CD4-positive, alpha-beta T cell treated with Interleukin-4 for 4 hours (primary cell): Measurements from ENCODE around the gene SPTBN1.

Experiments used
- DNase-seq: peaks from one replicate; pipeline ENCODE4 v3.0.0-alpha.2; 2020

SPTBN1 gene

DNA sequence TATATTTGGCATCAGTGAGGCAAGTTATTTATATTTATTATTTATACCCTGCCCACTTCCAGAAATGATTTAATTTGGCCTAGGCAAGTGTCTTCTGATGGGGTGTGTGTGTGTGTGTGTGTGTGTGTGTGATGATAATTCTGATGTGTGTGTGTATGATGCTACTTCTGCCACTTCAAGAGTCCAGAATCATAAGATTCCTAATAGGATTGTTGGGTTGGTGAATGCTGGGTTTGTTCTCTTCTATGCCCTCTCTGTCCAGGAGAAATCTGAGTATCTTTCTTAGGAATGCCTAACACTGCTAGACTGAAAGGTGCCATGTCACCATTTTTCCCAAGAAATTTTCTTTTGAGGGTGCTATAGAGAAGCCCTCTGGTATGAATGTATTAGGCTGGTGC, 122.5 kb downstream of the SPTBN1 start:
- no peak for DNase-seq

DNA sequence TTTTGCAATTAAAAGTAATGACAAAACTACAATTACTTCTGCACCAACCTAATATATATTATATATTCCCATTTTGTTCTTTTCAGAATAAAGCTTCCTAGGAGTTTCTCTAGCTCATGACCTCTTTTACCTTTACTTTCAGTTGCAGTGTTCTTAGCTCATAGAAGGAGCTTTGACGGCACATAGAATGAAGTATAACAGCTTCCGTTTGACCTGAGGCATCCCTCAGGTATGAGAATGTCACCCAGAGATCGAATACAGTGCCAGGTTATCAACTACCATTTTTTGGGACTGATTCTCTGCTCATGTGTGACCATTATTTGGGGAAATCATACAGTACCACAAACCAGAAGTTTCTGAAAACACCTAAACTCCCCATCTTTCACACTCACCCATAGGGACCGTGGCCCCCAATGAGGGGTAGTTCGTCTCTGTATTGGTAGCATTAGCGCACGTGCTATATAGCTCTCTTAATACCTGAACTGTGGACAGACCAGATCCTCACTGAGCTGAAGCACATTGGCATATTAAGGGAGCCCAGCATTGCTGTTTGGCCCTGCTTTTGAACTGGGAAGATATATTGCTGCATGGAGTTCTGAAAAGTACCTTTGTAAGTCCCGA, 123.0 kb downstream of the SPTBN1 start:
- DNase-seq: no peak

DNA sequence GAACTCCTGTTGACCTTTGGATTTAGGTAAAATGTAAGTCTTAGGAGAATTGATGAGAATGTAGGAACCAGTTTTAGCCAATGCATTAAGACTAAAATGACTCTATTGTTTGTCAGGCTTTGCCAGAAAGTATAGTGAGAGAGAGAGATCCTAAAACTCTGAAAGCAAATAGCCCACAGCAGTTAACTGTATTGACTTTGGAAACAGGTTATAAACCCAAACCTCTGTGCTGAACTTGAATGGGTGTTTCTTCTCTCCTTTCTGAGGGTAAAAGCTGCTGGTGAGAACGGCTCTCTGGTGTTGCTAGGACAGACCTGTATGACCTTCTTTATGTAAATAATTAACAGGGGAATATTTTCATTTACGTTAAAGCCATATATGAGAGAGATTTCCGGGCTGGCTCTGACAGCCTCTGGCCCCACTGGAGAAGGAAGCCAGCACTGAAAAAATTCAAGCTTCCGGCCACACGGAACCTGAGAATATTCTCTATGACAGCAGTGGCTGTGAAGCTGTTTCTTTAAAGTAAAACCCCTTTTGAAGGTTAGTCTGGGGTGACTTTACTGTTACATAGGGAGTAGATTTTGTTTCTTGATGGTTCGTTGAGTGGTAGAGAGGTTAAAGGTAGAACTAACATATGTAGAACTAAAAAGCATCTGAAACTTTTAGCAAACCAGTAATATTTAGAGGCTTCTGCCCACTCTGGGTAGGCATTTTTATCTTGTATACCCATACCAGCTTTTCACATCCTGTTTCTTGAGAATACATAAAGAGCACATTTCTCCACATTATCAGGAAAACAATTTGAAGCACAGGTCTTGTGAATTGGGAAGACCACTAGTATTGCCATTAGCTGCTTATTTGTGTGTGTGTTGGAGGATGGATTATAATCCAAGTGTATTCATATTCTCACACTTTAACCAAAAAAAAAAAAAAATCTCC, 123.8 kb downstream of the SPTBN1 start:
- peak; percentile 60 for DNase-seq

DNA sequence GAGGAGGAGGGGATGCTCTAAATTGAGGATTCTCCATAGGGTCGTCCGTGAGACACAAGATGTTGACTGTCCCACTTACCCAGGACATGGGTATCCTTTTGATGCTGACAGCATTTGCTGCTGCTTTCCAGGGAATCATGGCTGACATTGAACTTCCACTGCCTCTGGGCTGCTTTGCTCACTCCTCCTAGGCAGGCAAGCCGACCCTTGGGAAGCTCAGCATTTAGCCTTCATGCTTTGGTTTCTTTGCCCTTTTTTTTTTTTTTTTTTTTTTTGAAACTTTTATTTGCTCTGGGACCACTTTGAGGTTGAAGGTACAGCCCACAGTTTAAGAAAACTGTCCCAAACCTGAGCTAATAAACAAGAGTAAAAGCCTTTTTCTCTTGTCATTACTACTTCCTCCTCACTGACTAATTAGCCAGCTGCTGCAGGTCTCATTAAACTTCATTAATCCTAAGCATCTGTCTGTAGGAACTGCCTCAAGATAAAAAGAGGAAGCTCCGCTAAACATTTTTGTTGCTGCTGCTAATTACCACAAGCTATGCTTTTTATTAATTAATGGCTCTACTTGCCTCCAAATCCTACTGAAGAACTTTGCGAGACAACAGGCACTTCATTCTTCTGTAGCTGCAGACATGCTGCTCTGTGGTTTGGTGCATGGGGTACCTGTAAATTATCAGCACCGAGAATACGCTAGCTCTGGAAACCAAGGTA, 125.4 kb downstream of the SPTBN1 start:
- DNase-seq: no peak

DNA sequence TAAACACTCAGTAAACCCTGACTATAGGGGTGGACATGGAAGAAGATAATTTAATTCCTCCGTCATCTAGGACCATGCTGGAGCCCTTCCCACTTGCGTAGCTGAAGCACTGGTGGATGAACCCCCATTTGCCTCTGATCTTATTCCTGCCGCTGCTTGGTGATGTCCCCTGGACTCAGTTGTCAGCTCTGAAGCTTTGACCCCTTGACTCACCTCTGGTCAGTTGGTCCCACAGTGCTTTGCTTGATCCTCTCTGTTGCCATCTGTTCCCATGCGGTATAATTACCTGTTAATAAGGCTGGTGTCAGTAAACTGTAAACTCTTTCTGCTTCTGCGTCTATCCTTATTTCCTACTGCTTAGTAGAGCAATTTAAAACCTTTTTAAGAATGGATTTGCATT, 126.9 kb downstream of the SPTBN1 start:
- DNase-seq: no peak

DNA sequence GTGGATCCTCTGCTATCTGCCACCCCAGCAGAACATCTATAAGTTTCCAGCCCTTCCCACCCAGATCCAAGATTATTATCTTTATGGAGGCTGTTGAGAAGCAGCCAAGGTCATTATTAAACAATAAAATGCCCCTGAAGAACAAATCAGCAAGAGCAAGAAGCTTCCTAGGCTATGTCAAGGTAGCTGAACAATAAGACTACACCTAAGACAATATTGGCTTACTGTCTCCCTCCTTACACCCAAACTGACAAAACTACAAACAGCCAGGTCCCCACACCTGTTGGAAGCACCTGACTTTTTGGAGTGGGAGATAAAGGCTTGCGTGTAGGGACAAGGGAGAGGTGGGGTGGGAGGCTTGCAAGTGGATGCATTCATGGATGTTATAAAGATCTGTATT, 128.5 kb downstream of the SPTBN1 start:
- no peak for DNase-seq

DNA sequence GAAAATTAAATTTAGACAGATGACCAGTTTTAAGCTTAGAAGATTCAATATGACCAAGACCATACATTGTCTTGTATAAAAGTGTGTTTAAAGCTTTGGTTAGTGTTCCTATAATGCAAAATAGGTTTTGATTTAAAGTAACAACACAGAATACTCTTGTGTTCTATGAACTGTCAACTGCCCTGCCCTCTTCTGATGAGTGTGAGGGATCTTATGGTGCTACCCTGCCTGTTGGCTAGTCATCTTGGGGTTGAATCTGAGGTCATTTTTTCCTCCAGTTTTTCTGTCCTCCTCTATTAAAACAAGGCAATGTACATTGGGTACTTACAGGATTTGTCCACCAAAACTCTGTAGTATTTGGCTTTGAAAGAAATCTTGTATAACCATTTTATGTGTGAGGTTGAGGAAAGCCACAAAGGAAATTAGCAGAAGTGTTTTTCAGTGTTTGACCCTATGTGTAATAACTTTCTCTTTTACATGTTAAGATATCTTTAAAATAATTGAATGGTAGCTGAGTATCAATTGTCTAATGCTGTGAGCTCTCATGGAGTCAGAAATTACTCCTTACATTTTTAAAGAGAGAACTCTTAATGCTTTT, 129.1 kb downstream of the SPTBN1 start:
- DNase-seq: no peak

DNA sequence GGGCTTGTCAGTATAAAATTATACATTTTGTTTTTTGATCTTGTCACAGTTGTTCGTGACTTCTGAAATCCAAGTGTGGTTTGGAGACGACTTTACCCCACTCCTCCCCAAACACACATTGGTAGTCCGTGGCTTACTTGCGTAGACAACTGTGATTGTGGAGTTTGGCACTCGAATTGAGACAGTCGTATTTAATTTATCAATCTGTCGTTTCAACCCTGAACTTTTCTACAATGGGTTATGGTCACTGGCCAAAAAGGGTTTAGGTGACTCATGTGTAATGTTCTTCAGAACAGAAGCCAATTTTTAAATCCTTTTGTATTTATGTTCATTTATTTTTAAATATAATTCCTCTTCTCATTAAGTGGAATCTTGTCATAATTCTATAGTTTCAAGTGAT, 129.9 kb downstream of the SPTBN1 start:
- no peak for DNase-seq

DNA sequence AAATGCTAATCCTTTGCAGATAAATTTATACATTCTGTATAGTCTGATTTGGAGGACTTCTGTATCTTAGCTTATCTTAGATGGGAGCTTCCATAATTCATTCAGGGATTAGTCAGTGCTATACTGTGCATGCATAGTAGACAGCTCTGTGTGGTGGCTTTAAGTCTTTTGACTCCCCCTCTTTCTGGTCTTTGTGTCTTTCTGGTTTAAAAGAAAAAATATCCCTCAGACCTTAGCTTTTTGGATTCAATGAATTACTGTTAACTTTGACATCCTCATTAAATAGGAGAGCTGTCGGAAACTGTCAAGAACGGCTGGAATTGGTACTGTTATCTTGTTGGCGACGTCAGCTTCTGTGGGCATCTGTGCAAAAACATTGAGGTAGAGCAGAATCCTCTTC, 130.4 kb downstream of the SPTBN1 start:
- no peak for DNase-seq

DNA sequence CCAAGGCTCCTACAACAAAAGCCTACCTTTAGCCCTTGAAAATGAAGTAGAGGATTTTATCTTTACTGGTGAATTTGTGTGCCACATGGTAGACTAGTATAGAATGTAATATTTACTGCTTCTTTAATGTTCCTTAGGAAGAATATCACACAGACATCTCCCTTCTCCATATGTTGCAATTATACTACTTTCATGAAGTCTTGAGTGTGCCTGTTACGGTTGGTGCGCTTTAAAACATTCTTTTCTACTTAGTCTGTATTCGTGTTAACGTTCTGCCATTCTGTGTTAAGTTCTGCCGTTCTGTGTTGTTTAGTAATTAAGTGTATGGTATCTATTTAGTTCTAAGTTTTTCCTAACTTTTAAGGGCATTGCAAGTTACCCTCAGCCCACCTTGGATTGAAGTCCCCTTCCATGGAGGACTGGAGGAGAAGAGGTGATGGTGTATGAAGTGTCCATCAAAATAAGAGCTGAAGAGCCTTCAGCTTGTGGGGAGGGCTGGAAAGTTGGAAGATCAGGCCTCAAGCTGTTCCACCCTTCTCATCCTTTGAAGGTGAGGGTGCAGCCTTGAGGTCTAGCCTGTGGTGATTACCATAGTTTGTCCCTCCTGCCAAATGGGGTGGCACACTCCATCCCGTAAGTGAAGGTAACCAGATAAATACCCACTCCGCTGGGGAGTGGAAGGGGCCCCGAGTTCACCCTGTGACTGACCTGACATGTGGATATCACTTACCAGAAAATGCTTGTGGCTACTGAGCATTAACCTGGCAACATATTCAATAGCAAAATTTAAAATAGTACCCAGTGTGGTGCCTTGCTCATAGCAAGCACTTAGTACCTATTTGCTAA, 131.3 kb downstream of the SPTBN1 start:
- no peak for DNase-seq

DNA sequence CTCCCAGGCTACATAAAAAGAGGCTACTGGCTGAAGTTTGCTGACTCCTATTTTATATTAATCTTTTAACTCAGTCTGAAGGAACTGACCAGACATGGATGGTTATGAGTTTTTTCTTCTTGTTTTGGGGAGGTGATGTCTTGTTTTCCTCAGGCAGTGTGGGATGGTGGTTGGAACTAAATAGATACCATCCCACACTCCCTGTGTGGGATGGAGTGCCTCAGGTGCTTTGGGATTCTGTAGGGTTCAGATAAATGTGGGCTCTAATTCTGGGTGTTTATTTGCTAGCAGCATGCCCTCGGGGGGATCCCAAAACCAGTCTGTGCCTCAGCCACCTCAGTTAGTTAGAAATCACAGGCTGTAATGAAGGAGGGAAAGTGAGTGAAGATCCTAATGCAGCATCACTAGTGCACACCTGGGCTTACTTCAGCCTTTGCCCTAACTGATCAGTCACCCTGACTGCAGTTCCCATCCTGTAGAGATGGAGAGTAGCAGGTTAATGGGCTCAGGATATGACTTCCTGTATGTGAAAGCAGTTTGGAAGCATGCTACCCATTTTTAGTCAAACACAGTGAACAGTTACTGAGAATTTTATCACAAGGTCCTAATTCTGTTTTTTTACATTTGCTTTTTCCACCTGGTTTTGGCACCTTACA, 132.2 kb downstream of the SPTBN1 start:
- DNase-seq: no peak

DNA sequence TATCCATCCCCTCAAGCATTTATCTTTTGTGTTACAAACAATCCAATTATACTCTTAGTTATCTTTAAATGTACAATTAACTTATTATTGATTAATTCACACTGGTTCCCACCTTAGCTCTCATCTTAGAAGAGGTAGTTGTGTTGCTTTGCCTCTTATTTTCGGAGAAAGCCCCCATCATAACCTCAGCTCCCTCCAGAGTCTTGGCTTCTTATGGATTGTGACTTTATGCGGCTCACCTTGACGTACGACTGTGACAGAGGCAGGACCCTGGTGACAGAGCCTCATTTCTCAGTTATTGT, 132.9 kb downstream of the SPTBN1 start:
- DNase-seq: no peak

DNA sequence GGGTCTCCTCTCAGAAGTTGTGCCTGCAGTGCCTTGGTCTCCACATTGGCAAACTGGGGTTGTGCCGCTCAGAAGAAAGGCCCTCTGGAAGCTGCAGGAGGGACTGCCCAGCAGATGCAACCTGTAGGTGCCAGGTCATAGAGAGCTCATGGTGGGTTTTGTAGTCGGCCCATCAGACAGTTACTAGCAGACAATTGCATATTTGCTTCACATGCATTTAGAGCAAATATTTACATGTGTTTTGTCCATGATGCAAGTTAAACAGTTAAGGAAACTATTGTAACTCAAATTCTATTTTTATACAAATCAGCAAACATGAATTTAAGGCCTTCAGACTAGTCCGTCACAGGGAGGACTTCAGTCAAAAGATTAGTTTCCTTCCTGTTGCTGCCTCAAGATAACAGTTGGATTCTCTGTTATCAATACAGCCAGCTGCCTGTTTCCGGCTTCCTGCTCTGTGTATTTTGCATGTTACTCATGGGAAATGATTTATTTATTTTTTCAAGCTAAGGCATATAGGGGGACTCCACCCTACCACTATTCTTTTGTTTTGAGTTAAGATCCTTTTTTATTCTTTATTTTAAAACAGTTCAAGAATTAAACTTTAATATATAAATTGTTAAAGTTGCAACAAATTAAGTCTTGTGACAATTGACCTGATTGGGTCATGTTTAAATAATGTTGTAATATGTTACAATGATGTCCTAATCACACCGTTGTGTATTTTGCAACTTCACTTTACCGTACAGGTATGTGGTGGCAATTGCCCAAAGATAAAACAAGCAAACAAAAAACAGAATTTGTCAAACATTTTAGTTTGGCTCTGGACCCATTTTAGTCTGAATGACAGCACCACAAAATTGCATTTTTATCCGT, 133.5 kb downstream of the SPTBN1 start:
- peak; percentile 78 for DNase-seq

DNA sequence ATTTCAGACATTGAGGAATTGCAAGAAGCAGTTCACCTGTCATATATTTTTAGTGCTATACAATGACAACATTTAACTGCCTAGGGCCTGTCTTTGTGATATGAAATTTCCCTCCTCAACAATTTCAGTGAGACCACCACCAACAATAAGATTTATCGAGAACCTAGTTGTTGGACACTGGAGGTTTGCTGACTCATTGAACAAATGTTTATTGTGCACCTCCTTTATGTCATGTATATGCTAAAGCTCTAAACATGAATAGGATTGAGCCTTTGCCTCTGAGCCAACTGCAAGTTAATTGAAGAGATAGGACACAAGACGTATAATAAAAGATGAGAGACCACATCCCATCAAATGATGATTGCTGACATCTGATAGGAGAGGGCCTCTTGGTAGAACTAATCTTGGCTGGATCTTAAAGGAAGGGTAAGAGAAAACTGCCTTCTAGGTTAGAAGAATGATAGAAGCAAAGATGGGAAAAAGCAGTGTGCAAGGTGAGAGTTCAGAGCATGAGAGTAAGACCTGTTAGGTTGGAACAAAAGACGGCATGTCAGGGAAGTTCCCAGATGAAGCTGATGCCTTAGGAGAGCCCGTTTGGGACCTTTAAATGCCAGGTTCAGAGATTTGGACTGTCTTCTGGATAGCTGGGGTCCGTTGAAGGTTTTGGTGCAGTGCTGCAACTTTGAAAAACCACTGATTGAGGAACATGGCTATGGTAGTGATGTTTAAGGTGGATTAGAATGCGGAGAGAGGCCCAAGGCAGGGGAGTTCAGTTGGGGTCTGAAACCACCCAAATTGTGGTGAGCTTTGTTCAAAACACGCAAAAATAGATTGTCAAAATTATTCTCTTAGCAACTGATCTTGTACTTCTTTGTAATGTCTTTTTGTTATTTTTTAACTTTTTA, 134.3 kb downstream of the SPTBN1 start:
- no peak for DNase-seq

DNA sequence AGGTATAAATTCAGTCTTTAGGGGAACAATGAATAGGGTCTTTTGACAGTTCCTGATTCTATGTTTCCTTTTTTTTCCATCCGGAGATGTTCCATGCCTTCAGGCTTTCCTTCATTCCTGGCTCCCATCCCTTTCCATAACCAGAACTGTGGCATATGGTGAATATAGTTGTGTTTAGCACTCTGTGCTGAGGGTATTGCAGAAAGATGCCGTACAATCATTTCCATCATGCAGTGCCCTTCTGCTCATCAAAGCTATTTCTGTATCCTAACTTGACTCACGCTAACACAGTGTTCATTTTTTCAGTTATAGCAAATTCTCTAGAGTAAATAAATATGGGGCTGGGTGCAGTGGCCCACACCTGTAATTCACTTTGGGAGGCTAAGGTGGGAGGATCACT, 135.4 kb downstream of the SPTBN1 start:
- no peak for DNase-seq

DNA sequence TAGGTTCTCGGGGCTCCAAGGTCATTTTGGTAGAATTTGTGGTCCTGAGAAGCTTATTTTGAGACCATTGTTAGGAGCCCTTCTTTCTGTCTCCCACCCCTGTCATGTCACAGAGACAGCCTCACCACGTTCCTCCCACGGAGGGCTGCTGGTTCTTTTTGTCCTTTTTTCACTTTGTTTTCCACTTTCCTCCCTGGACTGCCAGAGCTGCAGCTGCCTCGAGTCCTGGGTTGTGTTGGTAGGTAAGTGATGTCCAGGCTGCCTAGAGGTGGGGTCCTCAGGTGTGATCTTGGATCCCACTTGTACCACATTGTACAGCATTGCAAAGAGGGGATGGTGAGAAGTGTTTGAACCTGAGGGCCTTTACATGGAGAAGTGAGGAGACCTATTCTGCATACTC, 137.1 kb downstream of the SPTBN1 start:
- no peak for DNase-seq

DNA sequence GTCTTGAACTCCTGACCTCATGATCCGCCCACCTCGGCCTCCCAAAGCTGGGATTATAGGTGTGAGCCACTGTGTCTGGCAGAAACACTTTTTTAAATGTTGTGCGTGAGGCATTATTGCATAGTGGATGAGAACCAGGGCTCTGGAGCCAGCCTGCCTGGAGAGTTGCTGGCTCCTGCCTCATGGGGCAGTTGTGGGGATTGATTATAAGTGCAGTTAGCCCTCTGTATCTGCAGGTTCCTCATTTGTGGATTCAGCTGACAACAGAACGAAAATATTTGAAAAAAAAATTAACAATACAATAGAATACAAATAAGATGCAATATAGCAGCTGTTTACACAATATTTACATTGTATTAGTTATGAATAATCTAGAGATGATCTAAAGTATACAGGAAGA, 137.9 kb downstream of the SPTBN1 start:
- DNase-seq: no peak

DNA sequence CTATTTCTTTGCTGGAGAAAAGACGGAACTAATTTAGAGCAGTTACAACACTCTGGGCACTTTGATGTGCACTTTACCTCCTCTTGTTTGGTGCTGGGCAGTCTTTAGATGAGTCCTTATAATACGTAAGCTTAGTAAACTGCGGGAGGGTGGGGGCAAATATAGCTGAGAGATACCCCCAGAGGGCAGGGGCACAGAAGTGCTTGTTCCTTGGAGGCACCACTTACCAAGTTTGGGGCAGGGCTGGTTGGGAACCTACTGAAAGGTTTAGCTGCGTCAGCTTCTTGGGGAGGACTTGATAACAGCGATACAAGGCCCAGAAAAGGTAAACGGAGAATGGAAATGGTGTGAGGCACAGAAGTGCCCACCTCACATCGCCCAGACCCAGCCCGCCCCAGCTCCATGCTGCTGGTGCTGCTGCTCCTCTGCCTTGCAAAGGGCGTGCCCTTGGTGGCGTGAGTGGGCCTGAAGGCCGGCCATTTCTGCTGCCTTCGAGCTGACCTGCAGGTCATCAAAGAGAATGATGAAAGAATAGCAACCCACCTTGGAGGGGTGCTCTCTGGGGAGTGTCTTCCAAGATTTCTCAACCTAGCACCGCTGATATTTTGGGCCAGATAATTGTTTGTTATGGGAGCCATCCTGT, 139.2 kb downstream of the SPTBN1 start:
- DNase-seq: no peak
